Breast epithelium (tissue), 3 donors: ENCODE measurements around the gene TJP1.
"Not testable (repeated sequence)": the region's sequence is repeated elsewhere in the genome, so short reads cannot be mapped to it uniquely, and the experiment has no call there.

Source experiments
- POLR2A ChIP-seq: fragments of 450-650 bp; IDR thresholded peaks from one replicate; pipeline ENCODE4 v1.6.1; 2016; ENCODE audit warnings: antibody characterized with exemption, mild to moderate bottlenecking, moderate library complexity
- POLR2AphosphoS5 ChIP-seq, 3 donors: sonication (generic); formaldehyde crosslinking; IDR thresholded peaks; one replicate each; pipeline ENCODE4 v1.6.1; 2017; ENCODE audit warnings: antibody characterized with exemption in 3 of 3
- TF ChIP-seq, protein P1 (sequence below), 3 donors: fragments of 450-650 bp; IDR thresholded peaks; one replicate each; pipeline ENCODE4 v1.5.1; 2016 to 2017; ENCODE audit warnings: antibody characterized with exemption in 3 of 3, mild to moderate bottlenecking in 3 of 3, moderate library complexity in 3 of 3

DNA sequence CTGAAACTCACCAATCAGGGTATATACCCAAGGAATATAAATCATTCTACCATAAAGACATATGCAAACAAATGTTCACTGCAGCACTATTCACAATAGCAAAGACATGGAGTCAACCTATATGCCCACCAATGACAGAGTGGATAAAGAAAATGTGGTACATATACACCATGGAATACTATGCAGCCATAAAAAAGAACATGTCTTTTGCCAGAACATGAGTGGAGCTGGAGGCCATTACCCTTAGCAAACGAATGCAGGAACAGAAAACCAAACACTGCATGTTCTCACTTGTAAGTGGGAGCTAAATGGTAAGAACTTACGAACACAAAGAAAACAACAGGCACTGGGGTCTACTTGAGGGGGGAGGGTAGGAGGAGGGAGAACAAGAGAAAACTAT, 68.3 kb downstream of the TJP1 start:
- TF ChIP-seq, protein P1, sequence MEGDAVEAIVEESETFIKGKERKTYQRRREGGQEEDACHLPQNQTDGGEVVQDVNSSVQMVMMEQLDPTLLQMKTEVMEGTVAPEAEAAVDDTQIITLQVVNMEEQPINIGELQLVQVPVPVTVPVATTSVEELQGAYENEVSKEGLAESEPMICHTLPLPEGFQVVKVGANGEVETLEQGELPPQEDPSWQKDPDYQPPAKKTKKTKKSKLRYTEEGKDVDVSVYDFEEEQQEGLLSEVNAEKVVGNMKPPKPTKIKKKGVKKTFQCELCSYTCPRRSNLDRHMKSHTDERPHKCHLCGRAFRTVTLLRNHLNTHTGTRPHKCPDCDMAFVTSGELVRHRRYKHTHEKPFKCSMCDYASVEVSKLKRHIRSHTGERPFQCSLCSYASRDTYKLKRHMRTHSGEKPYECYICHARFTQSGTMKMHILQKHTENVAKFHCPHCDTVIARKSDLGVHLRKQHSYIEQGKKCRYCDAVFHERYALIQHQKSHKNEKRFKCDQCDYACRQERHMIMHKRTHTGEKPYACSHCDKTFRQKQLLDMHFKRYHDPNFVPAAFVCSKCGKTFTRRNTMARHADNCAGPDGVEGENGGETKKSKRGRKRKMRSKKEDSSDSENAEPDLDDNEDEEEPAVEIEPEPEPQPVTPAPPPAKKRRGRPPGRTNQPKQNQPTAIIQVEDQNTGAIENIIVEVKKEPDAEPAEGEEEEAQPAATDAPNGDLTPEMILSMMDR (IDR thresholded peaks at IDR 0.05): not testable (repeated sequence)
- TF ChIP-seq POLR2A; POLR2AphosphoS5 (IDR thresholded peaks at IDR 0.05): not testable (repeated sequence)
